Measurements from ENCODE around the gene AK5. TPM values are rescaled to one million over a fixed set of nuclear protein-coding genes. Genes with fewer than 3 reads are reported as not detected.

The AK5 gene
- total RNA-seq, 4 donors from 2014 or later: not detected

GRCh38 chr1:77484334-77484733, 202.5 kb downstream of the AK5 start:
- intact Hi-C loops (cut with DNase I): no loop called here
- H3K27me3 ChIP-seq: no peaks in the 10 kb centered on the region
- no peak overlapping the region for H3K4me3 ChIP-seq
- 53 to 65% methylated on average over 1 of the region's 1 CpG for WGBS, 2 donors
- no peaks in the 10 kb centered on the region for H3K9me3 ChIP-seq
- no peaks in the 10 kb centered on the region for H3K36me3 ChIP-seq
- no peak for TF ChIP-seq POLR2A (IDR thresholded peaks at IDR 0.05)
- TF ChIP-seq, protein P1, sequence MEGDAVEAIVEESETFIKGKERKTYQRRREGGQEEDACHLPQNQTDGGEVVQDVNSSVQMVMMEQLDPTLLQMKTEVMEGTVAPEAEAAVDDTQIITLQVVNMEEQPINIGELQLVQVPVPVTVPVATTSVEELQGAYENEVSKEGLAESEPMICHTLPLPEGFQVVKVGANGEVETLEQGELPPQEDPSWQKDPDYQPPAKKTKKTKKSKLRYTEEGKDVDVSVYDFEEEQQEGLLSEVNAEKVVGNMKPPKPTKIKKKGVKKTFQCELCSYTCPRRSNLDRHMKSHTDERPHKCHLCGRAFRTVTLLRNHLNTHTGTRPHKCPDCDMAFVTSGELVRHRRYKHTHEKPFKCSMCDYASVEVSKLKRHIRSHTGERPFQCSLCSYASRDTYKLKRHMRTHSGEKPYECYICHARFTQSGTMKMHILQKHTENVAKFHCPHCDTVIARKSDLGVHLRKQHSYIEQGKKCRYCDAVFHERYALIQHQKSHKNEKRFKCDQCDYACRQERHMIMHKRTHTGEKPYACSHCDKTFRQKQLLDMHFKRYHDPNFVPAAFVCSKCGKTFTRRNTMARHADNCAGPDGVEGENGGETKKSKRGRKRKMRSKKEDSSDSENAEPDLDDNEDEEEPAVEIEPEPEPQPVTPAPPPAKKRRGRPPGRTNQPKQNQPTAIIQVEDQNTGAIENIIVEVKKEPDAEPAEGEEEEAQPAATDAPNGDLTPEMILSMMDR (IDR thresholded peaks at IDR 0.05): no peak
- H3K4me1 ChIP-seq: no peaks in the 10 kb centered on the region
- H3K27ac ChIP-seq: no peak overlapping the region
- DNase-seq: no peak

DNA sequence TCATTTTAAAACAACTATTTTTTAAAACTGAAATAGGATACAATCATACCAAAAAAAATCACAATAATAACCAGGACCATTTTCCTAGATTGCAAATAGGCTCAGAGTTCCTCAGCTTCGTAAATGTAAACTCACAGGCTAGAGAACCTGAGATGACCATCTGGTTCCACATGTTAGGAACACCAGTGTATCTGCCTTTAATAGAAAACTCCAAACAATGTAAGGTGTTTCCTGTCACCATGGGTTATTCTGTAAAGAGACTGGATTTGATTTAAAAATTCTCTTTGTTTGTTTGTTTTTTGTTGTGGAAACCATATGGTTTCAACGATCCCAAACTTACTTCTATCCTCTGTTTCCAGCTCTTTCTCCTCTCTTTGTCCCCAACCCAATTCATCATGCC, 203.1 kb downstream of the AK5 start:
- WGBS, 2 donors: 36 to 46% methylated on average over 2 of the region's 2 CpGs
- no peak for DNase-seq
- no peaks in the 10 kb centered on the region for H3K36me3 ChIP-seq
- TF ChIP-seq, protein P1 (IDR thresholded peaks at IDR 0.05): no peak
- TF ChIP-seq POLR2A (IDR thresholded peaks at IDR 0.05): no peak
- H3K9me3 ChIP-seq: no peaks in the 10 kb centered on the region
- H3K4me1 ChIP-seq: no peaks in the 10 kb centered on the region
- H3K27me3 ChIP-seq: no peaks in the 10 kb centered on the region
- intact Hi-C loops (cut with DNase I): no loop called here
- no peak overlapping the region for H3K4me3 ChIP-seq
- H3K27ac ChIP-seq: no peak overlapping the region

- no peaks in the 10 kb centered on the region for H3K27me3 ChIP-seq
- no peaks in the 10 kb centered on the region for H3K4me1 ChIP-seq
- H3K4me3 ChIP-seq: no peak overlapping the region
- TF ChIP-seq, protein P1 (IDR thresholded peaks at IDR 0.05): no peak
- no peak for TF ChIP-seq POLR2A (IDR thresholded peaks at IDR 0.05)
- no peak for DNase-seq
- WGBS, 2 donors: 80 to 93% methylated on average over 1 of the region's 1 CpG
- no peak overlapping the region for H3K27ac ChIP-seq
- no peaks in the 10 kb centered on the region for H3K9me3 ChIP-seq
- intact Hi-C loops (cut with DNase I): no loop called here
- no peaks in the 10 kb centered on the region for H3K36me3 ChIP-seq
Observed at GRCh38 chr1:77487631-77488030, 205.8 kb downstream of the AK5 start.

DNA sequence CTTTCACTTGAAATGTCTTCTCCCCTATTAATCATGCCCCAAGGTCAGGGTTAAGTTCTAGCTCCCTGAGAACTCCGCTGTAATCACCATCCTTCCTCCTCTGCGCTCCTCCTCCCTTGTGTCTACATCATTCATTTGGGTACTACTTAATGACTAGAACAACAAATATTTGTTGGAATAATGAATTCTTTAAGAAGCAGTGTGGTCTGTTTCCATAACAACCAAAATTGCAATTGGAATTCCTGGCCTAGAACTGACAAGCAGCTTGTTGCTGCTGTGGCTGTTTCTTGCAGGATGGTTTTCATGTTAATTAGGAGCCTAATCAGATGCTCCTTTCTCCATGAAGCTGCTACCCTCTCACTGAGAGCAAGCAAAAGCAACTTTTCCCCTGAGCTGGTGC, 208.1 kb downstream of the AK5 start:
- H3K9me3 ChIP-seq: no peaks in the 10 kb centered on the region
- WGBS, 2 donors: 62 to 84% methylated on average over 2 of the region's 2 CpGs
- DNase-seq: no peak
- TF ChIP-seq, protein P1 (IDR thresholded peaks at IDR 0.05): no peak
- H3K27me3 ChIP-seq: no peaks in the 10 kb centered on the region
- H3K4me1 ChIP-seq: no peaks in the 10 kb centered on the region
- H3K4me3 ChIP-seq: no peak overlapping the region
- no peaks in the 10 kb centered on the region for H3K36me3 ChIP-seq
- intact Hi-C loops (cut with DNase I): no loop called here
- H3K27ac ChIP-seq: no peak overlapping the region

DNA sequence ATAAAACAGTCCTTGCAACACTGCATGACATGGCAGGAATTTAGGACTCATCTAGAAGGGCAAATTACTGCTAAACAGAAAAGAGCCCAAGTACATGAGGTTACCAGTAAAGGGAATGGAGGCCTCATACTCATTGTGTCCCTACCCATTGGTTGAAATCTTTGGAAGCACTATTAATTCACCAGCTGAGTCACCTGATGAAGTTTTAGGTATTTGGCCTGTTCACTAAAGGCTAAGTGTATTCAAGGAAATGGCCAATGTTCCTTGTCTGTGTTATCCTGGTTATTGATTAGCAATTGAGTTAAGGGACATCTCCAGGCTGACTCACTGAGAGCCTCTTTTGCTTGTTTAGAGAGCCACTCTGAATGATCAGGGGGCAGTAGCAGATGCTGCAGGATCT, 212.2 kb downstream of the AK5 start:
- TF ChIP-seq POLR2A (IDR thresholded peaks at IDR 0.05): no peak
- TF ChIP-seq, protein P1 (IDR thresholded peaks at IDR 0.05): no peak
- Histone ChIP-seq H3K27me3 (no peaks in the 10 kb centered on the region), H3K27ac (no peak overlapping the region), H3K36me3 (no peaks in the 10 kb centered on the region), H3K9me3 (no peaks in the 10 kb centered on the region), H3K4me3 (no peak overlapping the region), H3K4me1 (no peaks in the 10 kb centered on the region)
- intact Hi-C loops (cut with DNase I): no loop called here
- DNase-seq: no peak
